Liver (tissue), 3 donors: Measurements from ENCODE around the gene XPNPEP1.

Experiments used
- TAF1 ChIP-seq: conservative IDR thresholded peaks from 2 replicates; pipeline ENCODE4 v1.6.1; 2016; ENCODE audit warnings: antibody characterized with exemption, mild to moderate bottlenecking
- TF ChIP-seq, protein P1 (sequence below): fragments of 150-350 bp; IDR thresholded peaks from 2 replicates; pipeline ENCODE4 v1.5.1; 2017; ENCODE audit warnings: improper control_type of control experiment, low read depth, low read length; ENCODE audit not compliant: missing input control
- donor health status: healthy.
- donor health status: healthy.

DNA sequence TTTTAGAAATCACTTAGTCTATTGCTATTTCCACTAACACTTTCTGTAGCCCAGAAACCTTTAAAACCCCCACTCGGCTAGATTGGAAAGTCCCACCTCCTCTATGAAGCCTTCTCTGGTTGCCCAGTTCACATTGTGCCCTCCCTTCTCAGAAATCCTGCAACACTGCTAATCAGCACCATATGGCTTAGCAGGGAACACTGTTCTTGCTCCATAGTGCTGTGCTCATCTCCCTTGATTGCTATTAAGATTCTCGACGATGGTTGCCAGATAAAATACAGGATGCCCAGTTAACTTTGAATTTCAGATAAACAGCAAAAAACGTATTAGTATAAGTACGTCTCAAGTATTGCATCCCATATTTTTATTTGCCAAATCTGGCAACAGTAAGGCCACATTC is 40.1 kb upstream of the XPNPEP1 start:
- TF ChIP-seq, protein P1, sequence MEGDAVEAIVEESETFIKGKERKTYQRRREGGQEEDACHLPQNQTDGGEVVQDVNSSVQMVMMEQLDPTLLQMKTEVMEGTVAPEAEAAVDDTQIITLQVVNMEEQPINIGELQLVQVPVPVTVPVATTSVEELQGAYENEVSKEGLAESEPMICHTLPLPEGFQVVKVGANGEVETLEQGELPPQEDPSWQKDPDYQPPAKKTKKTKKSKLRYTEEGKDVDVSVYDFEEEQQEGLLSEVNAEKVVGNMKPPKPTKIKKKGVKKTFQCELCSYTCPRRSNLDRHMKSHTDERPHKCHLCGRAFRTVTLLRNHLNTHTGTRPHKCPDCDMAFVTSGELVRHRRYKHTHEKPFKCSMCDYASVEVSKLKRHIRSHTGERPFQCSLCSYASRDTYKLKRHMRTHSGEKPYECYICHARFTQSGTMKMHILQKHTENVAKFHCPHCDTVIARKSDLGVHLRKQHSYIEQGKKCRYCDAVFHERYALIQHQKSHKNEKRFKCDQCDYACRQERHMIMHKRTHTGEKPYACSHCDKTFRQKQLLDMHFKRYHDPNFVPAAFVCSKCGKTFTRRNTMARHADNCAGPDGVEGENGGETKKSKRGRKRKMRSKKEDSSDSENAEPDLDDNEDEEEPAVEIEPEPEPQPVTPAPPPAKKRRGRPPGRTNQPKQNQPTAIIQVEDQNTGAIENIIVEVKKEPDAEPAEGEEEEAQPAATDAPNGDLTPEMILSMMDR, result no peak
- TF ChIP-seq TAF1, result no peak
